Peyer's patch (tissue), 4 donors: ENCODE data around the gene THG1L.

Source experiments
- POLR2A ChIP-seq, 2 donors: fragments of 450-650 bp; IDR thresholded peaks; one replicate each; pipeline ENCODE4 v1.5.1; 2017; ENCODE audit warnings: antibody characterized with exemption in 2 of 2, mild to moderate bottlenecking in 2 of 2, moderate library complexity in 2 of 2
- TF ChIP-seq, protein P1 (sequence below), 6 experiments: fragments of 450-650 bp in 4 of 6; fragments of 200-600 bp in 2 of 6; sonication (generic) in 1 of 6; IDR thresholded peaks; one replicate each; pipeline ENCODE4 v1.5.1; 2017 to 2019; ENCODE audit warnings: antibody characterized with exemption in 6 of 6, mild to moderate bottlenecking in 3 of 6, moderate library complexity in 1 of 6

DNA sequence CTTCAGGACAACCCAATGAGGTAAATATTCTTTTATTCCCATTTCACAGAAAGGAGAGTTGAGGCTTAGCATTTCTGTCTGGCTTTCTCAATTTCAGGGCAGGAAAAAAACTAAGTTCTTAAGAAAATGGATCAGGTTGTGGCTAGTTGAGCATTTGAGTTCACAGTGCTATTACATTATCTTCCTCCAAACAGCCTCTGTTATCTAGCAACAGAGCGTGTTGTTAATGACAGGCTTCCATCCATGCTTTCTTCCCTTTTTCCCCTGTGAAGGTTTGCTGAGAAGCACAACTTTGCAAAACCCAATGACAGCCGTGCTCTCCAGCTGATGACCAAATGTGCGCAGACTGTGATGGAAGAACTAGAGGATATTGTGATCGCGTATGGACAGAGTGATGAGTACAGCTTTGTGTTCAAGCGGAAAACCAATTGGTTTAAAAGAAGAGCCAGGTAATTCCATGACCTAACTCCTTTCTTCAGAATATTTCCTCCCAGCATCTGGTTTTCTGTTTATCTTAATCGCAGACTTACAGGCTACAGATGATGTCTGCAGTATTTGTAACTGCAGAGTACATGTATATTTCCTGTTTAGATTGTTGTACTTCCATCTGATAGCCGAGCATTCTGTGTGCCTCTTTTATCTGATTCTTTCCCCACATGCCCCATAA, 1.5 kb downstream of the THG1L start:
- TF ChIP-seq, protein P1, sequence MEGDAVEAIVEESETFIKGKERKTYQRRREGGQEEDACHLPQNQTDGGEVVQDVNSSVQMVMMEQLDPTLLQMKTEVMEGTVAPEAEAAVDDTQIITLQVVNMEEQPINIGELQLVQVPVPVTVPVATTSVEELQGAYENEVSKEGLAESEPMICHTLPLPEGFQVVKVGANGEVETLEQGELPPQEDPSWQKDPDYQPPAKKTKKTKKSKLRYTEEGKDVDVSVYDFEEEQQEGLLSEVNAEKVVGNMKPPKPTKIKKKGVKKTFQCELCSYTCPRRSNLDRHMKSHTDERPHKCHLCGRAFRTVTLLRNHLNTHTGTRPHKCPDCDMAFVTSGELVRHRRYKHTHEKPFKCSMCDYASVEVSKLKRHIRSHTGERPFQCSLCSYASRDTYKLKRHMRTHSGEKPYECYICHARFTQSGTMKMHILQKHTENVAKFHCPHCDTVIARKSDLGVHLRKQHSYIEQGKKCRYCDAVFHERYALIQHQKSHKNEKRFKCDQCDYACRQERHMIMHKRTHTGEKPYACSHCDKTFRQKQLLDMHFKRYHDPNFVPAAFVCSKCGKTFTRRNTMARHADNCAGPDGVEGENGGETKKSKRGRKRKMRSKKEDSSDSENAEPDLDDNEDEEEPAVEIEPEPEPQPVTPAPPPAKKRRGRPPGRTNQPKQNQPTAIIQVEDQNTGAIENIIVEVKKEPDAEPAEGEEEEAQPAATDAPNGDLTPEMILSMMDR (IDR thresholded peaks at IDR 0.05) = no peak
- no peak for TF ChIP-seq POLR2A (IDR thresholded peaks at IDR 0.05)
